ENCODE data around the gene ARL14EP. TPM values are rescaled to one million over a fixed set of nuclear protein-coding genes. Genes with fewer than 3 reads are reported as not detected.

ARL14EP gene
- total RNA-seq, 1 donor, result 29.7 TPM

- H3K9me3 ChIP-seq (ENCODE audit: low read depth, low read length), result no peaks in the 10 kb centered on the region
- H3K27ac ChIP-seq (ENCODE audit: low read depth, low read length), result no peak overlapping the region
- no peaks in the 10 kb centered on the region for H3K79me2 ChIP-seq (ENCODE audit: insufficient read depth, low read length)
- no peaks in the 10 kb centered on the region for H3K4me1 ChIP-seq (ENCODE audit: insufficient read depth, low read length)
- no peaks in the 10 kb centered on the region for H3K36me3 ChIP-seq (ENCODE audit: insufficient read depth, low read length)
- no peak for DNase-seq (ENCODE audit: insufficient read length, low spot score, missing footprints)
- H3K4me3 ChIP-seq (ENCODE audit: insufficient read depth, low read length), result no peak overlapping the region
- H2AFZ ChIP-seq (ENCODE audit: low read length), result no peak overlapping the region
- no peak overlapping the region for H3K4me2 ChIP-seq (ENCODE audit: insufficient read depth, low read length)
- H3K27me3 ChIP-seq (ENCODE audit: insufficient read depth, low read length), result no peaks in the 10 kb centered on the region
- no peaks in the 10 kb centered on the region for H4K20me1 ChIP-seq (ENCODE audit: insufficient read depth, low read length)
- TF ChIP-seq CTCF (IDR thresholded peaks at IDR 0.05; ENCODE audit: extremely low read depth, low read depth, low read length), result no peak
These were observed 31.6 kb upstream of the ARL14EP start for GRCh38 chr11:30291331-30291730.

DNA sequence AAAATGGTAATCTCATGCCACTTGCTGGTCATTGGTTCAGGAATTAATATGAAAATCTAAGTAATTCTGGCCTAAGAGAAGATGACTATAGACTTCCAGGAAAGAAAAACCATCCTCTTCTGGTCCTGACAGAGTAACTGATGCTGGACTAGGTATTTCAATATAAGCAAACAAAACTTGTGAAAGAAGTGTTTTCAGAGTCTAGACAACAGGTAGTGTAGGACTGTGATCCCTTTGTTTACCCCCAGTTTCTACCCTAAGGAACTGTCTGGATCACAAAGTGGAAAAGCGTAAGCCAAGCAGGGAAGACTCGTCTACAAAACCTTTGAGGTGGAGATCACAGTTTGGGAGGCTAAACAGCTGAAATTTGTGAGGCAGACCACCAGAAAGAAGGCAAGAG lies 30.4 kb upstream of the ARL14EP start:
- H3K79me2 ChIP-seq (ENCODE audit: insufficient read depth, low read length), result no peaks in the 10 kb centered on the region
- no peak for DNase-seq (ENCODE audit: insufficient read length, low spot score, missing footprints)
- no peaks in the 10 kb centered on the region for H3K27me3 ChIP-seq (ENCODE audit: insufficient read depth, low read length)
- H3K36me3 ChIP-seq (ENCODE audit: insufficient read depth, low read length), result no peaks in the 10 kb centered on the region
- H3K27ac ChIP-seq (ENCODE audit: low read depth, low read length), result no peak overlapping the region
- no peaks in the 10 kb centered on the region for H4K20me1 ChIP-seq (ENCODE audit: insufficient read depth, low read length)
- H3K9me3 ChIP-seq (ENCODE audit: low read depth, low read length), result no peaks in the 10 kb centered on the region
- no peaks in the 10 kb centered on the region for H3K4me1 ChIP-seq (ENCODE audit: insufficient read depth, low read length)
- no peak overlapping the region for H3K4me3 ChIP-seq (ENCODE audit: insufficient read depth, low read length)
- H3K4me2 ChIP-seq (ENCODE audit: insufficient read depth, low read length), result no peak overlapping the region
- no peak overlapping the region for H2AFZ ChIP-seq (ENCODE audit: low read length)
- no peak for TF ChIP-seq CTCF (IDR thresholded peaks at IDR 0.05; ENCODE audit: extremely low read depth, low read depth, low read length)

GRCh38 chr11:30295178-30295885 lies 27.6 kb upstream of the ARL14EP start:
- H3K4me3 ChIP-seq (ENCODE audit: insufficient read depth, low read length), result no peak overlapping the region
- H3K27me3 ChIP-seq (ENCODE audit: insufficient read depth, low read length), result no peaks in the 10 kb centered on the region
- H3K79me2 ChIP-seq (ENCODE audit: insufficient read depth, low read length), result no peaks in the 10 kb centered on the region
- DNase-seq (ENCODE audit: insufficient read length, low spot score, missing footprints), result no peak
- no peak overlapping the region for H3K4me2 ChIP-seq (ENCODE audit: insufficient read depth, low read length)
- no peaks in the 10 kb centered on the region for H3K9me3 ChIP-seq (ENCODE audit: low read depth, low read length)
- TF ChIP-seq CTCF (IDR thresholded peaks at IDR 0.05; ENCODE audit: extremely low read depth, low read depth, low read length), result no peak
- H3K27ac ChIP-seq (ENCODE audit: low read depth, low read length), result no peak overlapping the region
- H3K36me3 ChIP-seq (ENCODE audit: insufficient read depth, low read length), result no peaks in the 10 kb centered on the region
- H2AFZ ChIP-seq (ENCODE audit: low read length), result no peak overlapping the region
- H4K20me1 ChIP-seq (ENCODE audit: insufficient read depth, low read length), result no peaks in the 10 kb centered on the region
- H3K4me1 ChIP-seq (ENCODE audit: insufficient read depth, low read length), result no peaks in the 10 kb centered on the region

DNA sequence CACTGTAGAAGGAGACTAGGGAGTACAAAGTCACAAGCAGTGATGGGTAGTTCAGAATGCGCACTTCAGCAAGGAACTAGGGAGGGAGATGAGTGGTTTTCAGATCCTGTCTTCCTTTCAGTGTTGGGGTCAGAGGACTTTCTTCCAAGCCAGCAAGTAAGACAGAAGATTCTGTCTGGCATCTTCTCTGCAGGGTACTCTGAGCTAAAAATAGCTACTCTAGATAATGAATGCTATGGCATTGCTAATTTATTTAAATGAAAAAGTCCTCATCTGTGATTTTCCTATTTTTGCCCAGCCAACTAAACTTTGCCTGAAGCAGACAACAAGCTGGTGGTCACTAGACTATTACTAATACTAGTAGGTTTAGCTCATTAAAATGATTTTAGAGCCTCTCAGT lies 18.3 kb upstream of the ARL14EP start:
- no peaks in the 10 kb centered on the region for H3K4me1 ChIP-seq (ENCODE audit: insufficient read depth, low read length)
- no peak overlapping the region for H2AFZ ChIP-seq (ENCODE audit: low read length)
- H3K36me3 ChIP-seq (ENCODE audit: insufficient read depth, low read length), result no peaks in the 10 kb centered on the region
- no peaks in the 10 kb centered on the region for H4K20me1 ChIP-seq (ENCODE audit: insufficient read depth, low read length)
- no peaks in the 10 kb centered on the region for H3K79me2 ChIP-seq (ENCODE audit: insufficient read depth, low read length)
- no peaks in the 10 kb centered on the region for H3K9me3 ChIP-seq (ENCODE audit: low read depth, low read length)
- DNase-seq (ENCODE audit: insufficient read length, low spot score, missing footprints), result no peak
- no peak overlapping the region for H3K4me3 ChIP-seq (ENCODE audit: insufficient read depth, low read length)
- H3K4me2 ChIP-seq (ENCODE audit: insufficient read depth, low read length), result no peak overlapping the region
- no peak overlapping the region for H3K27ac ChIP-seq (ENCODE audit: low read depth, low read length)
- TF ChIP-seq CTCF (IDR thresholded peaks at IDR 0.05; ENCODE audit: extremely low read depth, low read depth, low read length), result no peak
- H3K27me3 ChIP-seq (ENCODE audit: insufficient read depth, low read length), result no peaks in the 10 kb centered on the region
